Measurements from ENCODE around the gene MLH3.

DNA sequence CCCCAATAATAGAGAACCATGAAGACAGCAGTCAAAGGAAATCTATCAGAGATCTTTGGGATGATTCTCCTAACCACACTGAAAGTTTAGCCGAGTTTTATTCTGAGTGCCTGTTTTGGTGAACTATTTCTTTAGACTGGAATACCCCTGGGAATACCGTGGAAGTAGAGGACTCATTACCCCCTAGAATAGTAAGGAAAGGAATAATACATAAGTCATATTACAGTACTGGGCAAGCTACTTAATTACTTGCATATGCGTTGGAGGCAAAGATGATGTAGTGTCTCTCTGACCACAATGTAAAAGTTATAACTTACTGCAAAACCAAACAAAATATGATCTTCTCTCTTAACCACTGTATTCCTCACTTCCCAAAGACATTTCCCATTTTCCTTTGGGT lies 43.6 kb upstream of the MLH3 start:
- TF ChIP-seq, protein P1, sequence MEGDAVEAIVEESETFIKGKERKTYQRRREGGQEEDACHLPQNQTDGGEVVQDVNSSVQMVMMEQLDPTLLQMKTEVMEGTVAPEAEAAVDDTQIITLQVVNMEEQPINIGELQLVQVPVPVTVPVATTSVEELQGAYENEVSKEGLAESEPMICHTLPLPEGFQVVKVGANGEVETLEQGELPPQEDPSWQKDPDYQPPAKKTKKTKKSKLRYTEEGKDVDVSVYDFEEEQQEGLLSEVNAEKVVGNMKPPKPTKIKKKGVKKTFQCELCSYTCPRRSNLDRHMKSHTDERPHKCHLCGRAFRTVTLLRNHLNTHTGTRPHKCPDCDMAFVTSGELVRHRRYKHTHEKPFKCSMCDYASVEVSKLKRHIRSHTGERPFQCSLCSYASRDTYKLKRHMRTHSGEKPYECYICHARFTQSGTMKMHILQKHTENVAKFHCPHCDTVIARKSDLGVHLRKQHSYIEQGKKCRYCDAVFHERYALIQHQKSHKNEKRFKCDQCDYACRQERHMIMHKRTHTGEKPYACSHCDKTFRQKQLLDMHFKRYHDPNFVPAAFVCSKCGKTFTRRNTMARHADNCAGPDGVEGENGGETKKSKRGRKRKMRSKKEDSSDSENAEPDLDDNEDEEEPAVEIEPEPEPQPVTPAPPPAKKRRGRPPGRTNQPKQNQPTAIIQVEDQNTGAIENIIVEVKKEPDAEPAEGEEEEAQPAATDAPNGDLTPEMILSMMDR (conservative IDR thresholded peaks at IDR 0.05) = no peak
- TF ChIP-seq EZH2 (IDR thresholded peaks at IDR 0.05; ENCODE audit: low read depth) = no peak

All from PC-9 (cell line).